NK-92 (cell line): Measurements from ENCODE around the gene SLC35F3.
"Not testable (repeated sequence)": the region's sequence is repeated elsewhere in the genome, so short reads cannot be mapped to it uniquely, and the experiment has no call there.

Source experiments
- DNase-seq: peaks from one replicate; lab custom pipeline; 2025; ENCODE audit not compliant: unreplicated experiment; lab: John Stamatoyannopoulos, UW

Gene SLC35F3

GRCh38 chr1:234280500-234280899, 376.0 kb downstream of the SLC35F3 start:
- no peak for DNase-seq

DNA sequence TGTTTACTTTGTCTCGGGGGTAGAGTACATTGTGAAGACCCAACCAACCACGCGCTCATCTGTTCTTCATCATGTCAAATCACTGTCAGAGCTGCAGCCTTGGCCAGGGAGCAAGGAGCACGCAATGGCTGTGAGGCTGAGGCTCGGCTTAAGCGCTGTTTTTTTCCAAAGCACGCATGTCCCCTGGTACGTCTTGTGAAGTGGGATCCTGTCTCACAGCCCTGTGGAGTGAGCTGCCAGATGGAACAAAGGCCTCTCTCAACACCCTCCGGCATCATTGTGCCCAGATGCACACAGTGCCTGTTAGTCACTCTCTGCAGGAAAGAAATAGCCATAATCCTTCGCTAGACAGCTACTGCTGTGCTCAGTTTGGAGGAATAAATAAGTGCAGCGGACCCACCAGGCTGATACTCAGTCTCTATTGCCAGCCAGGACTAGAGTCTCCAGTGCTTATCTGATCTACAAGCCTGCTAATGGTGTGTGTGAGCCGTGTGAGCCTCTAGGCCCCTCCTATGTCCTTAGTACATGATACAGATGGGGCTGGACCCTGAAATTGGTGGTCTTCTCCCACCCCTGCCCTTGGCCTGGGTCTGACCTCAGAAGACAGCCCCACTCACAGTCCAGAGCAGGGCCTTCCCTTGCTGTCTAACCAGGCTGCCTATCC, 377.5 kb downstream of the SLC35F3 start:
- no peak for DNase-seq

DNA sequence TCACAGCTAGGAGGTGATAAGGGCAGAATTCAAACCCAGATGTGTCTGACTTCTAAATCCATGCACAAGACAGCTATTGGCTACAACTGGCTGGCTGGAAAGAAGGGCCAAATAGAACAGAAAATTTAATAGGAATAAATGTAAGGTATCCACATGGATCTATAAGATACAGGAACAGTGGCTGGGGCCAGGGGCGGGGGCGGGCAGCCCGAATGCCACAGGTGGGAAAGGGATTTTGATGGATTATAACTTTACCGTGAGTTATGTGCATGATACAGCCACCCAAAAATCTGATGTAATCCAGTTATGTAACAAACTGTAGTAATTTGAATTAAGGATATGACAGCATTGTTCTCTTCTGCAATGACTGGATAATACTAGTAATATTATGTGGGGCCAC, 381.7 kb downstream of the SLC35F3 start:
- no peak for DNase-seq

- DNase-seq, result no peak
These were observed 384.5 kb downstream of the SLC35F3 start for GRCh38 chr1:234288946-234289345.

DNA sequence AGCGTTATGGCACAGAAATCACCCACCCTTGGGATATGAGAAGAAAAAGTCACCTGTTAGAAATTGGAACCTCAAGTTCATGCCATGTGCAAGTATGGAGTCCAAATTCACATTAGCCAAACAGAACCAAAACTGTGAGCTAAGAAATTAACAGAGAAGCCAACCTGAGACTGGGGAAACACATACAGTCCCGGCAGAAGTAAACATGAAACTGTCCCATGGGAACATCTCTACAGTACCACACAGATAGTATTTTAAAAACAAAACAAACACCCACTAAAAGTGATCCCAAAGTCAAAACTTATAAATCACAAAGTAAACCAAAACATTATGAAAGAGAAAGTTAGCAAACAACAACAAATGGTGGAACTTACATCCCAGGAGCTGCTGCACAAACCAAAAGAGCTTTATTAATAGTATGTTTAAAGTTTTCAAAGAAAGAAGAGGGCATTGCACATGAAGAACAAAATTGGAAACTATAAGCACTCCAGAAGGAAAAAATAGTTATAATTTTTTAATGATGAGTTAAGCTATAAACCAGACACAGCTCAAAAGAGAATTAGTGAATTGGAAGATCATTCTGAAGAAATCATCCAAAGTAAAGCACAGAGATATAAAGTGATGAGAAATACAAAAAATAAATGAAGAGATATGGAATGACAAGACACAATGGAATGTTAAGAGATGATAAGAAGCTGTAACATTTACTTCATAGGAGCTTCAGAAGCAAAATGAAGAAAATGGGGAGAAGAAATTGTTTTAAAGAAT, 385.2 kb downstream of the SLC35F3 start:
- DNase-seq, result no peak

DNA sequence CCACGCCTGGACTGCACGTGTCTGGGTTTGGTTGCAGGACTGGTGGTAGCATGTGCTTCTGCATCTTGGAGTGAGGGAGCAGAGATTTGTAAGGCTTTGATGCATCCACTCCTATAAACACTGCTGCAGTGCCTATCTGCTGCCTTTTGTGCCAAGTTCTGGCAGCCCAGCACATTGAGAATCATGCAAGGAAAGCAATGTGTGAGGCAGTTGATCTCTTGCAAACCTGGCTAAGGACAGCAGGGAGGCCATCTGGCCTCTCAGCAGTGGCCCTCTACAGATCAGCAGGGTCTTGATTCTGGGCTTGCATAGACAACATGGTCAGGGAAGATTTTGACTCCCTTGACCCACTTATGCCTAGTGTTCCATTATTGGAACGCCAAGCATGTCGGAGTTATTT, 387.5 kb downstream of the SLC35F3 start:
- DNase-seq, result no peak

DNA sequence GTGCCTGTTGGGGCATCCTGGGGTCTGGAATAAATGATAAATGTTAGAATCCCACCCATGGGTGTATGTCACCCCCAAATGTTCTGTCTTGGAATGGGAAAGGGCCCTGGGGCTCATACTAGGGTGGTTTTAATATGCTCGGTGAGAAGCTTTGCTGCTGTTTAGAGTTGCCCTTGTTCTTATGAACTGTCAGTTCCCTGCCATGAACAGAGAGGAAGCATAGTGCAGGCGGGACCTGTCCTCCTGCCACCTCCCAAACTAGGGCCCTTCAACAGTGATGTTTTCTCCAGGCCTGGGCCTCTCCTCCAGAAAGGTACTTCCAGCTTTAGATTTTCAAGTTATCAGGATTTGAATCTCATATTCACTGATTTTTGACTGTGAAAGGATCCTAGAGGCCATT, 388.1 kb downstream of the SLC35F3 start:
- DNase-seq, result no peak

DNA sequence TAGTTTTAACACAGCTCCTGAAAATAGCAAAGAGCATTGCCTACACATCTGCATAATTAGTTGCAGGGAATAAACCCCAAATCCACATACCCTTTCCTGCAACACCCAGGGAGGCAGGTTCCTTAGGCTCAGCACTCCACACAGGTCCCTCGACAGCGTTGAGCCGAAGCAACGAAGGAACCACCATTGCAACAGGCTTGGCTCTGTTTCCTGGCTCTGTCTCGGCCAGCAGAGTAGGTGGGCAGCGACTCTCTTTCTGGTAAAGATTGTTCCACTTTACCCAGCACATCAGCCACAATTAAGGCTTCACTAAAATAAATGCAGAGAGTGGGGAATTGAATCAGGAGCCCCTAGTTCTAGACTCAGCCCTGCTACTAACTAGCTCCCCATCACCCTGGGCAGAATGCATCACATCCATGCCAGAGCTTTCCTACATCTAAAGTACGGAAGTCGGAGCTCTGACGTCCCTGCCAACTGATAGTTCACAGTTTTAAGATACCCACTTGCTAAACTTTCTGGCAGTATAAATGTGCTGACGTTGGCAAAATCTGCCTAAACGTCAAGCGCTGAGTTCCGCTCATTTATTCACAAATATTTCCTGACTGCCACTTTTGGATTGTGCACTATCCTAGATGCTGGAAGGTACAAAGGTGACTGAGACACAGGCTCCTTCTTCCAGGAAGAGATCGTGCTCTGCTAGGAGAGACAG, 389.8 kb downstream of the SLC35F3 start:
- DNase-seq, result no peak

GRCh38 chr1:234295068-234295467, 390.6 kb downstream of the SLC35F3 start:
- no peak for DNase-seq

DNA sequence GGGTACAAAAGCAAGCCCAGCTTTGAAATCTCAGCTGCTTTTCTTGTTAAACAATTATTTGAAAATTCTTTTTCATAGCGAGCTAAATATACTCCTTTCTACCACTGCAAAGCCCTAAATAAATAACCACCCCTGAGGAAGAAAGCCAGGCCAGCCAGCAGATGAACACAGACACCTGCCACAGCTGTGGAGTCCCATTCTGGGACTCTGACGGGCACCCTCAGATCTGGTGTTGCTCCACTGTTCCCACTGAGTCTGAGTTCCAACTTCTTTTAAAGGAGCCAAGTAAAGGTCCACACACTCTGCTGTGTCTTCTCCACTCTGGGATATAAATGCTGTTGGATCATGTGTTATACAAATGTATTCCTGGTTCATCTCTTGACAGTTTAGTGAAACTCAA, 391.1 kb downstream of the SLC35F3 start:
- no peak for DNase-seq

DNA sequence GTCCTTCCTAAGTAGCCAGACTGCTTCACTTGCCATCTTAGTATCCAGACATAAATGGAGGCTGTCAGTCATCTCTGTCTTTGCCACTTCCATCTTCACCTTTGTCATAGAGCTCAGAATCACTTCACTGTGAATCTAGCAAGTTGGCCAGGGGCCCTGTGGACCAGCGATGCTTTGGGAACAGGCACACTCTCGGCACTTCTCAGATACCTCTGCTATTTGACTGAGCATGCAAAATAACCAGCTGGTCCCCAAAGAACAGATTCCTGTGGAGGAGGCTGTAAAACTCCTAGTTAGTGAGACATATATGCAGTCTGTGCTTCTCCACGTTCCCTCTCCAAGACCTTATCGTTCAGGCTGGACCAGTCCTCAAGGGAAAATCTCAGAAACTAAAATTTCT, 392.0 kb downstream of the SLC35F3 start:
- no peak for DNase-seq

GRCh38 chr1:234297668-234298067, 393.2 kb downstream of the SLC35F3 start:
- DNase-seq, result no peak

DNA sequence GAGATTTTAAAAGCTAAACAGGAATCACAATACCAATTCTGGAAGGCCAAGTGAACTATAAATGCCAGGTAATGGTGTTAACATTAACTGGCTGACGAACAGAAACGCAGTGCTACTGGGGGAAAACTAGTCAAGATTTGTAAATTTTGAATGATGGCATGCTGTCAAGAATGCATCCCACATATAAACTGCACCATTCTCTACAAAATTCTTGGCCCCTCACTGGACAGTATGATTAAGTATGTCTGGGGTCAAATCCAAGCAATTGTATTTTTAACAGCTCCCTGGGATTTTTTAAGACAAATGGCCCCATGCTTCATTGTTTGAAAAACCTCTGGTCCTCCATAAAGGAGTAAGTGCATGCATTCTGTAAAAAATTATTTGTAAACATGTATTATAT, 395.6 kb downstream of the SLC35F3 start:
- no peak for DNase-seq

- not testable (repeated sequence) for DNase-seq
These were observed 397.2 kb downstream of the SLC35F3 start for GRCh38 chr1:234301663-234302062.

DNA sequence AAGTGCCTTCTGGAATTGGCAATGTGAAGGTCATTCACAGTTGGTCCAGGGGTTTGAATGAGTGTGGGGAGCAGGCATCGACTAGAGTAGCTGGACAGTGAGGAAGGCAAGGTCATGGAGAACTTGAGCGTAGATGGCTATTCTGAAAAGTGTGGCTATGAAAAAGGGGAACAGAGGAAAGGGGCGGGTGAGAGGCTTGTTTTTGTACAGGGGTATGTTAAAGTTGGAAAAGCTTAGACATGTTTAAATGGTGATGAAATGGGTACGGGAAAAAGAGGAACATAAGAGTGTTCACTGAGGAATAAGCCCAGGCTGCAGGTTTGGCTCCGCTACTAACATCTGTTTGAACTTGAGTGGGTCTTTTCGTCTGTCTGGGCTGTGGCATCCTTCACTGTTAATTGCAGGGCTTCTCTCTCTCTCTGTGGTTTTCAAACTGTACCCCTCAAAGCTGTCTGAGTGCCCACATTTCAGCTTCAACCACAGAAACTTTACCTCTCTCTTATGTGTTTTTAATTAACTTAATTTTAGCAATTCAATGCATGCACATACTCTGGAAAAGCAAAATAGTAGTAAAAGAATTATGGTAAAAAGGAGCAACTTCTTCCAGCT, 398.0 kb downstream of the SLC35F3 start:
- DNase-seq, result no peak

GRCh38 chr1:234303231-234303630, 398.8 kb downstream of the SLC35F3 start:
- DNase-seq, result no peak

DNA sequence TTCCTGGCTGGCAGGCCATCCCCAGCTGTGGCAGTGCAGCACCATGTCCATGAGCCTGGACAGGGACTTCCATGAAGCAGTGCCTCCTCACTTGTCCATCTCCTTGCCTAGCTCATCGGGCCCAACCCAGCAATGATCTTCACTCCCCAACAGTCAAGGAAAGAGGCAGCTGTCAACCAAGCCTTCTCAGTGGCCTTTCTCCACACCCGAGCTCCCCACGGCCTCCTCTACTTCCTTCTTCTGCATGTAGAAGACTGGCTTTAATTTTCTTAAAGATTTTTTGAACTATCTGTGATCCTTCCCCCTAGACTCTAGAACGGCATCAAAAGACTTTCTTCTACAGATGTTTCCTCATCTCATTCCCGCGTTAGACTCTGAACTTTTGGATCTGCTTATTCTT, 403.2 kb downstream of the SLC35F3 start:
- DNase-seq, result no peak

DNA sequence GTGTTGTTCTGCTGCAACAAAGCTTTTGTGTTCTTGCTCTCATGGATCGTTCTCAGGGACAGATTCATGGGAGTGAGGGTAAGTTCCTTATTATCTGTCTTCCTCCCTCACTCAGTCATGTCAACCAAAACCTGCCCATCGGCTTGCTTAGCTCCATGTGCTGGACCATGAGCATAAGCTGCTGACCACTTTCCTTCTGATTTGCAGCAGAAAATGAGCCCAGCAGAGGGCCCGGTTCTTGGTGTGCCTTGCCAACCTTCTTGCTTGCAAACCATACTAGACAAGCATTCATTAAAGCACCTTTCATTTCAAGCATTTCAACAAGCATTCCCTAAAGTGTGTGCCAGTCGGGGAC, 404.7 kb downstream of the SLC35F3 start:
- no peak for DNase-seq

- no peak for DNase-seq
These were observed 405.4 kb downstream of the SLC35F3 start for GRCh38 chr1:234309598-234310459.

- no peak for DNase-seq
These were observed 406.0 kb downstream of the SLC35F3 start for GRCh38 chr1:234310460-234310817.

GRCh38 chr1:234311414-234311813, 406.9 kb downstream of the SLC35F3 start:
- no peak for DNase-seq
